GM23248 (cell line): ENCODE measurements around the gene GPA33. TPM values are rescaled to one million over a fixed set of nuclear protein-coding genes. Genes with fewer than 3 reads are reported as not detected.

ENCODE experiments used
- DNase-seq: peaks from one replicate; pipeline ENCODE4 v3.0.0-alpha.2; 2015
- H2AFZ ChIP-seq: fragments of 200-600 bp; sonication (generic); 2 replicates; pipeline ENCODE4 v1.6.1; 2016; ENCODE audit warnings: antibody characterized with exemption
- H3F3A ChIP-seq: fragments of 200-600 bp; sonication (generic); 2 replicates; pipeline ENCODE4 v1.6.1; 2016; ENCODE audit warnings: mild to moderate bottlenecking, antibody characterized with exemption, mixed run types; ENCODE audit not compliant: insufficient read depth
- H3K27ac ChIP-seq: fragments of 200-600 bp; sonication (generic); 2 replicates; pipeline ENCODE4 v1.5.1; 2016; ENCODE audit warnings: mild to moderate bottlenecking
- H3K27me3 ChIP-seq: fragments of 200-600 bp; sonication (generic); replicated peaks from 2 replicates; pipeline ENCODE4 v1.6.1; 2016; ENCODE audit warnings: mild to moderate bottlenecking; ENCODE audit not compliant: insufficient read depth
- H3K36me3 ChIP-seq: fragments of 200-600 bp; sonication (generic); 2 replicates; pipeline ENCODE4 v1.6.1; 2016; ENCODE audit warnings: low read depth, mild to moderate bottlenecking
- H3K4me1 ChIP-seq: fragments of 200-600 bp; sonication (generic); 2 replicates; pipeline ENCODE4 v1.6.1; 2016; ENCODE audit warnings: mild to moderate bottlenecking; ENCODE audit not compliant: insufficient read depth
- H3K4me2 ChIP-seq: fragments of 200-600 bp; sonication (generic); one replicate; pipeline ENCODE4 v1.6.1; 2016; ENCODE audit warnings: mild to moderate bottlenecking; ENCODE audit not compliant: unreplicated experiment
- H3K4me3 ChIP-seq: fragments of 200-600 bp; sonication (generic); 2 replicates; pipeline ENCODE4 v1.5.1; 2016; ENCODE audit warnings: mild to moderate bottlenecking
- H3K79me2 ChIP-seq: fragments of 200-600 bp; sonication (generic); 2 replicates; pipeline ENCODE4 v1.6.1; 2016; ENCODE audit warnings: mild to moderate bottlenecking; ENCODE audit not compliant: insufficient read depth
- H3K9ac ChIP-seq: fragments of 200-600 bp; sonication (generic); 2 replicates; pipeline ENCODE4 v1.6.1; 2016; ENCODE audit warnings: mild to moderate bottlenecking
- H3K9me2 ChIP-seq: fragments of 200-600 bp; sonication (generic); 2 replicates; pipeline ENCODE4 v1.6.1; 2016; ENCODE audit warnings: mixed run types, mild to moderate bottlenecking, moderate library complexity; ENCODE audit not compliant: insufficient read depth
- H3K9me3 ChIP-seq: fragments of 200-600 bp; sonication (generic); one replicate; pipeline ENCODE4 v1.6.1; 2017; ENCODE audit warnings: low read depth
- H4K20me1 ChIP-seq: fragments of 200-600 bp; sonication (generic); 2 replicates; pipeline ENCODE4 v1.6.0; 2016; ENCODE audit not compliant: insufficient read depth
- EZH2 ChIP-seq: fragments of 200-600 bp; sonication (generic); IDR thresholded peaks from 2 replicates; pipeline ENCODE4 v1.6.1; 2018; ENCODE audit warnings: antibody characterized with exemption, mild to moderate bottlenecking; ENCODE audit not compliant: insufficient read depth, poor library complexity, severe bottlenecking
- EZH2phosphoT487 ChIP-seq: fragments of 200-600 bp; sonication (generic); IDR thresholded peaks from 2 replicates; pipeline ENCODE4 v1.6.1; 2018; ENCODE audit warnings: antibody characterized with exemption, moderate library complexity, mild to moderate bottlenecking, low read depth; ENCODE audit not compliant: insufficient read depth
- WGBS, 2 experiments: methylation state at CpG; one replicate each; pipeline ENCODE4 v1.1.6; 2015 to 2017; ENCODE audit warnings: low lambda C conversion rate in 2 of 2, low coverage in 1 of 2; ENCODE audit errors: missing lambda C conversion rate in 2 of 2; 5-methylcytosine and 5-hydroxymethylcytosine counted together
- in situ Hi-C: fragments of 300-500 bp; cut with MboI; formaldehyde crosslinking; loops from 2 replicates; pipeline ENCODE4 v1.15.0; 2020
- polyA plus RNA-seq: library from polyadenylated mRNA; unstranded; fragments of >200 nt; fragmentation: Nextera tagmentation; extraction: Ambion mirVana; gene quantifications from 2 replicates; pipeline ENCODE4 v1.2.1, GENCODE V29; 2016
- total RNA-seq: library from RNA; depleted of rRNA; stranded (reverse); fragments of >200 nt; shearing (Covaris generic); gene quantifications from 2 replicates; pipeline ENCODE4 v1.2.3, GENCODE V29; 2014

GPA33 gene
- total and polyA plus RNA-seq, 2 experiments from 2014 or later = not detected

- H3F3A ChIP-seq = no peaks in the 10 kb centered on the region
- no peak for DNase-seq
- 61 to 62% methylated on average over 13 of the region's 13 CpGs for WGBS, 2 experiments
- no peaks in the 10 kb centered on the region for H3K4me1 ChIP-seq
- no peaks in the 10 kb centered on the region for H4K20me1 ChIP-seq
- no peaks in the 10 kb centered on the region for H3K9me3 ChIP-seq
- no peak overlapping the region for H3K27ac ChIP-seq
- H3K4me2 ChIP-seq = no peak overlapping the region
- H3K9ac ChIP-seq = no peak overlapping the region
- H3K79me2 ChIP-seq = no peaks in the 10 kb centered on the region
- no peaks in the 10 kb centered on the region for H3K9me2 ChIP-seq
- peaks cover 3% of the 10 kb centered on the region; the same call in 1 of the 2 replicates for H3K27me3 ChIP-seq
- H2AFZ ChIP-seq = no peak overlapping the region
- no peaks in the 10 kb centered on the region for H3K36me3 ChIP-seq
- TF ChIP-seq EZH2phosphoT487 = no peak
- TF ChIP-seq EZH2 = no peak
- in situ Hi-C loops = loop anchor here (10.0 kb wide), 2 partner anchors 376 to 466 kb away; no protein-coding TSS in a partner anchor
- no peak overlapping the region for H3K4me3 ChIP-seq
These were observed 21.4 kb downstream of the GPA33 start for GRCh38 chr1:167068761-167069160.

GRCh38 chr1:167067904-167068303, 22.3 kb downstream of the GPA33 start:
- DNase-seq = no peak
- no peaks in the 10 kb centered on the region for H3K79me2 ChIP-seq
- TF ChIP-seq EZH2 = no peak
- no peak for TF ChIP-seq EZH2phosphoT487
- no peak overlapping the region for H3K4me3 ChIP-seq
- no peaks in the 10 kb centered on the region for H3K9me3 ChIP-seq
- no peaks in the 10 kb centered on the region for H4K20me1 ChIP-seq
- no peaks in the 10 kb centered on the region for H3K4me1 ChIP-seq
- H3F3A ChIP-seq = no peaks in the 10 kb centered on the region
- in situ Hi-C loops = loop anchor here (10.0 kb wide), 2 partner anchors 377 to 467 kb away; no protein-coding TSS in a partner anchor
- no peak overlapping the region for H3K9ac ChIP-seq
- no peak overlapping the region for H2AFZ ChIP-seq
- peaks cover 3% of the 10 kb centered on the region; the same call in 1 of the 2 replicates for H3K27me3 ChIP-seq
- H3K36me3 ChIP-seq = no peaks in the 10 kb centered on the region
- WGBS, 2 experiments = 49 to 54% methylated on average over 3 of the region's 3 CpGs
- no peak overlapping the region for H3K27ac ChIP-seq
- H3K9me2 ChIP-seq = no peaks in the 10 kb centered on the region
- H3K4me2 ChIP-seq = no peak overlapping the region

GRCh38 chr1:167066333-167067122, 23.6 kb downstream of the GPA33 start:
- Histone ChIP-seq H3K9me3 (no peaks in the 10 kb centered on the region), H4K20me1 (no peaks in the 10 kb centered on the region), H3K4me1 (no peaks in the 10 kb centered on the region), H3K9ac (0 out of 2 replicates have a peak overlapping the region, but pooled peaks have one; percentile 23), H3K27me3 (peaks cover 3% of the 10 kb centered on the region; the same call in 1 of the 2 replicates), H3K4me3 (peak overlapping the region; percentile 52), H3K36me3 (no peaks in the 10 kb centered on the region), H3F3A (no peaks in the 10 kb centered on the region), H3K79me2 (no peaks in the 10 kb centered on the region), H2AFZ (peak overlapping the region; percentile 58; the same call in 1 of the 2 replicates), H3K27ac (no peak overlapping the region), H3K9me2 (no peaks in the 10 kb centered on the region), H3K4me2 (peak overlapping the region; percentile 85)
- in situ Hi-C loops = loop anchor here (10.0 kb wide), 2 partner anchors 378 to 468 kb away; no protein-coding TSS in a partner anchor
- 4 to 5% methylated on average over 31 of the region's 31 CpGs for WGBS, 2 experiments
- no peak for TF ChIP-seq EZH2
- no peak for TF ChIP-seq EZH2phosphoT487
- peak; percentile 66 for DNase-seq

- H4K20me1 ChIP-seq = no peaks in the 10 kb centered on the region
- no peak overlapping the region for H3K9ac ChIP-seq
- no peak for DNase-seq
- TF ChIP-seq EZH2phosphoT487 = no peak
- no peak for TF ChIP-seq EZH2
- H3K4me1 ChIP-seq = no peaks in the 10 kb centered on the region
- in situ Hi-C loops = loop anchor here (10.0 kb wide), 2 partner anchors 379 to 469 kb away; no protein-coding TSS in a partner anchor
- 41 to 50% methylated on average over 8 of the region's 8 CpGs for WGBS, 2 experiments
- H3K9me3 ChIP-seq = no peaks in the 10 kb centered on the region
- H3K9me2 ChIP-seq = no peaks in the 10 kb centered on the region
- no peak overlapping the region for H3K4me3 ChIP-seq
- peaks cover 3% of the 10 kb centered on the region; the same call in 1 of the 2 replicates for H3K27me3 ChIP-seq
- H3K27ac ChIP-seq = no peak overlapping the region
- H3K36me3 ChIP-seq = no peaks in the 10 kb centered on the region
- no peaks in the 10 kb centered on the region for H3F3A ChIP-seq
- H3K4me2 ChIP-seq = no peak overlapping the region
- H3K79me2 ChIP-seq = no peaks in the 10 kb centered on the region
- H2AFZ ChIP-seq = no peak overlapping the region
These were observed 24.7 kb downstream of the GPA33 start for GRCh38 chr1:167065471-167065870.
